IMR-90 (cell line): ENCODE results near the gene LUZP2. TPM values are rescaled to one million over a fixed set of nuclear protein-coding genes. Genes with fewer than 3 reads are reported as not detected.

Experiments
- ATAC-seq: fragments of 200-7000 bp; cut with Tn5 transposase; 2 replicates; pipeline ENCODE4 v1.9.1; 2020; ENCODE audit warnings: low read depth, mild to moderate bottlenecking, moderate library complexity
- BruUV-seq: library from RNA; stranded (reverse); fragments of 400-500 nt; replicated peaks from 2 replicates; lab custom pipeline; 2021; lab: Mats Ljungman, UMichigan
- CTCF ChIA-PET: fragments of 300-600 bp; formaldehyde crosslinking; extraction: SDS; loops from one replicate; lab custom pipeline; 2021; ENCODE audit warnings: antibody characterized with exemption; lab: Yijun Ruan, JAX
- POLR2A ChIA-PET: fragments of 300-600 bp; sonication (Branson Sonifier 250); formaldehyde crosslinking; loops from one replicate; lab custom pipeline; 2022; ENCODE audit warnings: antibody characterized with exemption; ENCODE audit not compliant: unreplicated experiment; lab: Charles Lee
- DNase-seq: peaks from one replicate; pipeline ENCODE4 v3.0.0; 2013
- H2AFZ ChIP-seq: replicated peaks from 2 replicates; pipeline ENCODE3; 2013; ENCODE audit warnings: low read length, mild to moderate bottlenecking; ENCODE audit not compliant: poor library complexity
- H2AK5ac ChIP-seq: 2 replicates; pipeline ENCODE4 v1.6.1; 2013; ENCODE audit warnings: low read depth, low read length, inconsistent platforms
- H2AK9ac ChIP-seq: replicated peaks from 2 replicates; pipeline ENCODE3; 2013; ENCODE audit warnings: mild to moderate bottlenecking, low read depth, low read length, moderate library complexity; ENCODE audit not compliant: poor library complexity
- H2BK120ac ChIP-seq: 2 replicates; pipeline ENCODE4 v1.6.1; 2013; ENCODE audit warnings: low read depth, low read length, inconsistent platforms
- H2BK15ac ChIP-seq: 3 replicates; pipeline ENCODE4 v1.6.1; 2013; ENCODE audit warnings: low read depth, low read length, inconsistent platforms
- H2BK20ac ChIP-seq: 2 replicates; pipeline ENCODE4 v1.6.1; 2013; ENCODE audit warnings: low read depth, mild to moderate bottlenecking, inconsistent platforms, low read length, moderate library complexity
- H2BK5ac ChIP-seq: 2 replicates; pipeline ENCODE4 v1.6.1; 2013; ENCODE audit warnings: mild to moderate bottlenecking, low read depth, low read length, inconsistent platforms; ENCODE audit not compliant: poor library complexity, severe bottlenecking
- H3K14ac ChIP-seq: replicated peaks from 2 replicates; pipeline ENCODE4 v1.6.1; 2013; ENCODE audit warnings: low read depth, low read length, inconsistent platforms
- H3K18ac ChIP-seq: 2 replicates; pipeline ENCODE4 v1.6.1; 2013; ENCODE audit warnings: low read depth, low read length, control low read depth
- H3K23ac ChIP-seq: 2 replicates; pipeline ENCODE4 v1.6.1; 2013; ENCODE audit warnings: low read depth, low read length, inconsistent platforms
- H3K27ac ChIP-seq: 2 replicates; pipeline ENCODE4 v1.5.1; 2013; ENCODE audit warnings: mild to moderate bottlenecking, control low read depth, low read length; ENCODE audit not compliant: insufficient read depth
- H3K27me3 ChIP-seq: 2 replicates; pipeline ENCODE4 v1.6.1; 2013; ENCODE audit warnings: low read length; ENCODE audit not compliant: control insufficient read depth, insufficient read depth
- H3K36me3 ChIP-seq: 2 replicates; pipeline ENCODE4 v1.6.1; 2013; ENCODE audit warnings: low read length, mixed read lengths; ENCODE audit not compliant: control insufficient read depth, insufficient read depth
- H3K4ac ChIP-seq: 2 replicates; pipeline ENCODE4 v1.6.1; 2013; ENCODE audit warnings: low read depth, low read length, inconsistent platforms
- H3K4me1 ChIP-seq: 2 replicates; pipeline ENCODE4 v1.6.1; 2013; ENCODE audit warnings: low read length, mixed read lengths; ENCODE audit not compliant: control insufficient read depth, insufficient read depth
- H3K4me2 ChIP-seq: 2 replicates; pipeline ENCODE4 v1.6.1; 2013; ENCODE audit warnings: low read depth, mild to moderate bottlenecking, control low read depth, low read length, moderate library complexity
- H3K4me3 ChIP-seq: 2 replicates; pipeline ENCODE4 v1.5.1; 2013; ENCODE audit warnings: low read depth, mild to moderate bottlenecking, control low read depth, low read length, moderate library complexity; ENCODE audit not compliant: insufficient read depth
- H3K56ac ChIP-seq: 2 replicates; pipeline ENCODE4 v1.6.1; 2013; ENCODE audit warnings: low read length, inconsistent platforms; ENCODE audit not compliant: insufficient read depth; ENCODE audit errors: extremely low read depth
- H3K79me1 ChIP-seq, 2 experiments: 2 replicates each; pipeline ENCODE4 v1.6.1; 2013; ENCODE audit warnings: low read length in 2 of 2, inconsistent platforms in 1 of 2, low read depth in 1 of 2
- H3K9ac ChIP-seq: 2 replicates; pipeline ENCODE4 v1.6.1; 2013; ENCODE audit warnings: low read depth, low read length, control low read depth
- H3K9me1 ChIP-seq: 2 replicates; pipeline ENCODE4 v1.6.1; 2013; ENCODE audit warnings: low read length, inconsistent platforms; ENCODE audit not compliant: insufficient read depth
- H3K9me3 ChIP-seq: 2 replicates; pipeline ENCODE4 v1.6.1; 2013; ENCODE audit warnings: low read length; ENCODE audit not compliant: control insufficient read depth, insufficient read depth
- H4K20me1 ChIP-seq: 2 replicates; pipeline ENCODE4 v1.6.1; 2013; ENCODE audit warnings: low read length, inconsistent platforms; ENCODE audit not compliant: insufficient read depth
- H4K5ac ChIP-seq: 2 replicates; pipeline ENCODE4 v1.6.1; 2013; ENCODE audit warnings: mild to moderate bottlenecking, low read depth, low read length, control low read depth
- H4K8ac ChIP-seq, 2 experiments: 2 replicates each; pipeline ENCODE4 v1.6.1; 2013; ENCODE audit warnings: low read depth in 2 of 2, low read length in 2 of 2, control low read depth in 1 of 2, inconsistent platforms in 1 of 2
- H4K91ac ChIP-seq: 2 replicates; pipeline ENCODE4 v1.6.1; 2013; ENCODE audit warnings: low read depth, low read length, inconsistent platforms; ENCODE audit not compliant: insufficient read depth
- BHLHE40 ChIP-seq: fragments of 150-350 bp; IDR thresholded peaks from 2 replicates; pipeline ENCODE4 v1.6.1; 2016; ENCODE audit warnings: mild to moderate bottlenecking, low read depth, low read length
- CEBPB ChIP-seq: IDR thresholded peaks from 2 replicates; pipeline ENCODE4 v1.6.1; 2012; ENCODE audit warnings: low read depth, low read length, improper control_type of control experiment
- CHD1 ChIP-seq: IDR thresholded peaks from 2 replicates; pipeline ENCODE4 v1.6.1; 2012; ENCODE audit warnings: low read depth, low read length, improper control_type of control experiment
- FOS ChIP-seq: fragments of 150-350 bp; IDR thresholded peaks from 2 replicates; pipeline ENCODE4 v1.6.1; 2016; ENCODE audit warnings: low read depth, low read length
- MAFK ChIP-seq: IDR thresholded peaks from 2 replicates; pipeline ENCODE4 v1.6.1; 2012; ENCODE audit warnings: low read depth, low read length, improper control_type of control experiment
- MAZ ChIP-seq: IDR thresholded peaks from 2 replicates; pipeline ENCODE4 v1.6.1; 2012; ENCODE audit warnings: low read depth, mild to moderate bottlenecking, low read length, improper control_type of control experiment, moderate library complexity, borderline replicate concordance
- MXI1 ChIP-seq: IDR thresholded peaks from 2 replicates; pipeline ENCODE4 v1.6.1; 2012; ENCODE audit warnings: low read depth, mild to moderate bottlenecking, low read length, moderate library complexity, borderline replicate concordance
- NFE2L2 ChIP-seq: fragments of 150-350 bp; IDR thresholded peaks from 2 replicates; pipeline ENCODE4 v1.6.1; 2016; ENCODE audit warnings: low read depth, mild to moderate bottlenecking, low read length
- POLR2A ChIP-seq: IDR thresholded peaks from 2 replicates; pipeline ENCODE4 v1.6.1; 2012; ENCODE audit warnings: mild to moderate bottlenecking, low read depth, low read length
- RAD21 ChIP-seq: IDR thresholded peaks from 2 replicates; pipeline ENCODE4 v1.6.1; 2012; ENCODE audit warnings: low read length, improper control_type of control experiment
- RCOR1 ChIP-seq: IDR thresholded peaks from 2 replicates; pipeline ENCODE4 v1.6.1; 2012; ENCODE audit warnings: mild to moderate bottlenecking, low read length, improper control_type of control experiment; ENCODE audit not compliant: insufficient replicate concordance
- RFX5 ChIP-seq: IDR thresholded peaks from 2 replicates; pipeline ENCODE4 v1.8.0; 2012; ENCODE audit warnings: low read depth, mild to moderate bottlenecking, low read length, moderate library complexity
- SMC3 ChIP-seq: fragments of 150-350 bp; IDR thresholded peaks from 2 replicates; pipeline ENCODE4 v1.6.1; 2016; ENCODE audit warnings: low read depth, mild to moderate bottlenecking, antibody characterized with exemption, low read length, moderate library complexity
- WGBS, 2 experiments: methylation state at CpG; one replicate each; pipeline versions ENCODE4 v1.1.5 to v1.1.7; 2013; ENCODE audit warnings: missing lambda C conversion rate in 2 of 2; ENCODE audit not compliant: insufficient read length in 1 of 2; ENCODE audit errors: extremely low coverage in 2 of 2; 5-methylcytosine and 5-hydroxymethylcytosine counted together
- dilution Hi-C: fragments of 300-500 bp; cut with HindIII; formaldehyde crosslinking; loops from one replicate; pipeline ENCODE4 v1.14.3; 2018; ENCODE audit warnings: low sequenced_read_pairs; ENCODE audit not compliant: unreplicated experiment
- in situ Hi-C: fragments of 300-500 bp; cut with MboI; formaldehyde crosslinking; loops from 3 replicates; pipeline ENCODE4 v1.14.3; 2019; ENCODE audit warnings: low sequenced_read_pairs, inconsistent platforms, mixed read lengths
- intact Hi-C: fragments of 100-400 bp; cut with micrococcal nuclease; formaldehyde crosslinking; loops from 2 replicates; pipeline ENCODE4 v1.10.0; 2022
- polyA plus RNA-seq, 3 experiments: library from polyadenylated mRNA; depleted of rRNA; stranded (reverse); fragments of >200 nt; gene quantifications; 2 replicates each; pipeline ENCODE4 v1.2.3, GENCODE V29; 2012; ENCODE audit warnings: low replicate concordance in 1 of 3
- total RNA-seq: library from RNA; depleted of rRNA; stranded (reverse); fragments of >200 nt; gene quantifications from 2 replicates; pipeline ENCODE4 v1.2.3, GENCODE V29; 2012
- TF ChIP-seq, protein P1 (sequence below): conservative IDR thresholded peaks from 2 replicates; pipeline ENCODE4 v1.5.1; 2012; ENCODE audit warnings: mild to moderate bottlenecking, low read depth, low read length, improper control_type of control experiment
- TF ChIP-seq, protein P2 (sequence below): fragments of 150-350 bp; IDR thresholded peaks from 2 replicates; pipeline ENCODE4 v1.6.1; 2016; ENCODE audit warnings: low read depth, mild to moderate bottlenecking, low read length, moderate library complexity, borderline replicate concordance
- TF ChIP-seq, protein P3 (sequence below): fragments of 150-350 bp; IDR thresholded peaks from 2 replicates; pipeline ENCODE4 v1.6.1; 2017; ENCODE audit warnings: mild to moderate bottlenecking, antibody characterized with exemption, low read length, low read depth

The LUZP2 gene
- total and polyA plus RNA-seq, 2 of the 4 experiments (the other 2 are of a cell fraction): 0.89 to 2.0 TPM

DNA sequence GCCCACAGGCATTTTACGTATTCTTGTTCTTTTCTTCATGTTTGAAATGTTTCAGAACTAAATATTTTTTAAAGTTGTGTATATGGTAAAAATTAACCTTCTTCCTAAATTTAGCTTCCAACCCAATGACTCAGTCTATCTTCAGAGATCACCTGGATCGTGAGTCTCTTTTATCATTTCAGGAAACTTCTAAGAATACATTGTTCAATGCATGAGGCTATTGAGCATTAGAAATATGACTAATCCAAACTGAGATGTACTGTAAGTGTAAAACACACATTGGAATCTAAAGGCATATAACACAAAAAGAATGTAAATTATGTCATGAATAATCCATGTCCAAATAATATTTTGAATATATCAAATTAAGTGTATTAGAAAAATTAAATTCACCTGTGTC, 265.2 kb downstream of the LUZP2 start:
- BruUV-seq: no TSS peak
- TF ChIP-seq BHLHE40 (no peak), SMC3 (no peak), MAFK (no peak), RFX5 (no peak), CHD1 (no peak), MXI1 (no peak), NFE2L2 (no peak), MAZ (no peak), POLR2A (no peak), RAD21 (no peak), FOS (no peak), CEBPB (no peak), RCOR1 (no peak)
- TF ChIP-seq, protein P1, sequence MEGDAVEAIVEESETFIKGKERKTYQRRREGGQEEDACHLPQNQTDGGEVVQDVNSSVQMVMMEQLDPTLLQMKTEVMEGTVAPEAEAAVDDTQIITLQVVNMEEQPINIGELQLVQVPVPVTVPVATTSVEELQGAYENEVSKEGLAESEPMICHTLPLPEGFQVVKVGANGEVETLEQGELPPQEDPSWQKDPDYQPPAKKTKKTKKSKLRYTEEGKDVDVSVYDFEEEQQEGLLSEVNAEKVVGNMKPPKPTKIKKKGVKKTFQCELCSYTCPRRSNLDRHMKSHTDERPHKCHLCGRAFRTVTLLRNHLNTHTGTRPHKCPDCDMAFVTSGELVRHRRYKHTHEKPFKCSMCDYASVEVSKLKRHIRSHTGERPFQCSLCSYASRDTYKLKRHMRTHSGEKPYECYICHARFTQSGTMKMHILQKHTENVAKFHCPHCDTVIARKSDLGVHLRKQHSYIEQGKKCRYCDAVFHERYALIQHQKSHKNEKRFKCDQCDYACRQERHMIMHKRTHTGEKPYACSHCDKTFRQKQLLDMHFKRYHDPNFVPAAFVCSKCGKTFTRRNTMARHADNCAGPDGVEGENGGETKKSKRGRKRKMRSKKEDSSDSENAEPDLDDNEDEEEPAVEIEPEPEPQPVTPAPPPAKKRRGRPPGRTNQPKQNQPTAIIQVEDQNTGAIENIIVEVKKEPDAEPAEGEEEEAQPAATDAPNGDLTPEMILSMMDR: no peak
- TF ChIP-seq, protein P2, sequence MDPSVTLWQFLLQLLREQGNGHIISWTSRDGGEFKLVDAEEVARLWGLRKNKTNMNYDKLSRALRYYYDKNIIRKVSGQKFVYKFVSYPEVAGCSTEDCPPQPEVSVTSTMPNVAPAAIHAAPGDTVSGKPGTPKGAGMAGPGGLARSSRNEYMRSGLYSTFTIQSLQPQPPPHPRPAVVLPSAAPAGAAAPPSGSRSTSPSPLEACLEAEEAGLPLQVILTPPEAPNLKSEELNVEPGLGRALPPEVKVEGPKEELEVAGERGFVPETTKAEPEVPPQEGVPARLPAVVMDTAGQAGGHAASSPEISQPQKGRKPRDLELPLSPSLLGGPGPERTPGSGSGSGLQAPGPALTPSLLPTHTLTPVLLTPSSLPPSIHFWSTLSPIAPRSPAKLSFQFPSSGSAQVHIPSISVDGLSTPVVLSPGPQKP: no peak
- TF ChIP-seq, protein P3, sequence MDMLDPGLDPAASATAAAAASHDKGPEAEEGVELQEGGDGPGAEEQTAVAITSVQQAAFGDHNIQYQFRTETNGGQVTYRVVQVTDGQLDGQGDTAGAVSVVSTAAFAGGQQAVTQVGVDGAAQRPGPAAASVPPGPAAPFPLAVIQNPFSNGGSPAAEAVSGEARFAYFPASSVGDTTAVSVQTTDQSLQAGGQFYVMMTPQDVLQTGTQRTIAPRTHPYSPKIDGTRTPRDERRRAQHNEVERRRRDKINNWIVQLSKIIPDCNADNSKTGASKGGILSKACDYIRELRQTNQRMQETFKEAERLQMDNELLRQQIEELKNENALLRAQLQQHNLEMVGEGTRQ: no peak
- Histone ChIP-seq H3K27me3 (no peaks in the 10 kb centered on the region), H4K5ac (no peak overlapping the region), H4K20me1 (no peaks in the 10 kb centered on the region), H3K18ac (no peak overlapping the region), H2BK15ac (no peak overlapping the region), H3K9me3 (no peaks in the 10 kb centered on the region), H2BK5ac (no peak overlapping the region), H2AFZ (no peak overlapping the region), H2BK120ac (no peak overlapping the region), H2AK5ac (no peak overlapping the region), H3K56ac (no peak overlapping the region), H3K9ac (no peak overlapping the region), H2AK9ac (no peak overlapping the region), H3K14ac (no peak overlapping the region), H3K27ac (no peak overlapping the region), H4K8ac (no peak overlapping the region), H2BK20ac (no peak overlapping the region), H3K23ac (no peak overlapping the region), H3K4me3 (no peak overlapping the region), H3K36me3 (no peaks in the 10 kb centered on the region), H3K9me1 (no peaks in the 10 kb centered on the region), H3K4me1 (no peaks in the 10 kb centered on the region), H3K79me1 (no peaks in the 10 kb centered on the region), H3K4me2 (no peak overlapping the region), H4K91ac (no peak overlapping the region), H3K4ac (no peak overlapping the region)
- ChIA-PET CTCF (no interaction called here), POLR2A (no interaction called here)
- ATAC-seq (no peak), DNase-seq (no peak)
- WGBS, 2 experiments: no CpG with 5 or more reads among the region's 2 CpGs
- in situ Hi-C loops: no loop called here
- intact Hi-C loops: no loop called here
- dilution Hi-C loops: no loop called here
